GM12873 (cell line): ENCODE results near the gene FAM32A.

Experiments
- CTCF ChIP-seq: IDR thresholded peaks from 2 replicates; pipeline ENCODE4 v1.5.1; 2012; ENCODE audit warnings: low read depth, mild to moderate bottlenecking, moderate library complexity, low read length, control low read depth; ENCODE audit not compliant: insufficient read depth; ENCODE audit errors: missing control alignments

Gene FAM32A

GRCh38 chr19:16227837-16228636, 42.8 kb downstream of the FAM32A start:
- no peak for TF ChIP-seq CTCF

- no peak for TF ChIP-seq CTCF
These were observed 43.6 kb downstream of the FAM32A start for GRCh38 chr19:16228637-16229321.

GRCh38 chr19:16229322-16229641, 44.1 kb downstream of the FAM32A start:
- TF ChIP-seq CTCF = no peak

GRCh38 chr19:16232127-16232526, 46.9 kb downstream of the FAM32A start:
- TF ChIP-seq CTCF = no peak

- no peak for TF ChIP-seq CTCF
These were observed 47.4 kb downstream of the FAM32A start for GRCh38 chr19:16232568-16232967.

GRCh38 chr19:16233081-16233776, 48.0 kb downstream of the FAM32A start:
- no peak for TF ChIP-seq CTCF
